Activated naive CD8-positive, alpha-beta T cell (primary cell): ENCODE data around the gene POLN.

Experiments
- H3K27ac Mint-ChIP-seq: one replicate; pipeline ENCODE4 v1.8.0; 2021; ENCODE audit warnings: mixed read lengths
- H3K27me3 Mint-ChIP-seq: one replicate; pipeline ENCODE4 v1.8.0; 2021; ENCODE audit warnings: mixed read lengths
- H3K36me3 Mint-ChIP-seq: one replicate; pipeline ENCODE4 v1.8.0; 2021; ENCODE audit warnings: mixed read lengths
- H3K4me1 Mint-ChIP-seq: one replicate; pipeline ENCODE4 v1.8.0; 2021; ENCODE audit warnings: low read depth, mixed read lengths
- H3K4me3 Mint-ChIP-seq: one replicate; pipeline ENCODE4 v1.8.0; 2021; ENCODE audit warnings: mild to moderate bottlenecking, mixed read lengths
- H3K9me3 Mint-ChIP-seq: one replicate; pipeline ENCODE4 v1.8.0; 2021; ENCODE audit warnings: low read depth, mixed read lengths

Gene POLN

DNA sequence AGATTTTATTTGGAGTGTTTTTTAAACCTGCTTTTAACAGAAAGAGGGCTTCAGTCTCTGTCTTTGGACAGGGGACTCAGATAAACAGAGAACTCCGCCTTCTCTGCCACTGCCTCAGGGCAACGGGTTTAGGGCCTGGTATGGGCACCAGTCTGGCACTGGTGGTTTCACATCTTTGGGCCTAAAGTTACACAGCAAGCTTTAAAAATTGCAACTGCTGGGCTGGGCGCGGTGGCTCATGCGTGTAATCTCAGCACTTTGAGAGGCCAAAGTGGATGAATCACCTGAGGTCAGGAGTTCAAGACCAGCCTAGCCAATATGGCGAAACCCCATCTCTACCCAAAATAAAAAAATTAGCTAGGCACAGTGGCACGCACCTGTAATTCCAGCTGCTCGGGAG lies 193.1 kb downstream of the POLN start:
- Mint-ChIP-seq H3K27ac (no peak overlapping the region), H3K27me3 (peaks cover 8% of the 10 kb centered on the region), H3K36me3 (no peaks in the 10 kb centered on the region), H3K4me3 (no peak overlapping the region), H3K9me3 (no peaks in the 10 kb centered on the region), H3K4me1 (no peaks in the 10 kb centered on the region)

GRCh38 chr4:2047781-2048581 lies 193.9 kb downstream of the POLN start:
- H3K9me3 Mint-ChIP-seq, result no peaks in the 10 kb centered on the region
- H3K36me3 Mint-ChIP-seq, result no peaks in the 10 kb centered on the region
- H3K4me1 Mint-ChIP-seq, result no peaks in the 10 kb centered on the region
- no peak overlapping the region for H3K4me3 Mint-ChIP-seq
- no peak overlapping the region for H3K27ac Mint-ChIP-seq
- peaks cover 8% of the 10 kb centered on the region for H3K27me3 Mint-ChIP-seq

DNA sequence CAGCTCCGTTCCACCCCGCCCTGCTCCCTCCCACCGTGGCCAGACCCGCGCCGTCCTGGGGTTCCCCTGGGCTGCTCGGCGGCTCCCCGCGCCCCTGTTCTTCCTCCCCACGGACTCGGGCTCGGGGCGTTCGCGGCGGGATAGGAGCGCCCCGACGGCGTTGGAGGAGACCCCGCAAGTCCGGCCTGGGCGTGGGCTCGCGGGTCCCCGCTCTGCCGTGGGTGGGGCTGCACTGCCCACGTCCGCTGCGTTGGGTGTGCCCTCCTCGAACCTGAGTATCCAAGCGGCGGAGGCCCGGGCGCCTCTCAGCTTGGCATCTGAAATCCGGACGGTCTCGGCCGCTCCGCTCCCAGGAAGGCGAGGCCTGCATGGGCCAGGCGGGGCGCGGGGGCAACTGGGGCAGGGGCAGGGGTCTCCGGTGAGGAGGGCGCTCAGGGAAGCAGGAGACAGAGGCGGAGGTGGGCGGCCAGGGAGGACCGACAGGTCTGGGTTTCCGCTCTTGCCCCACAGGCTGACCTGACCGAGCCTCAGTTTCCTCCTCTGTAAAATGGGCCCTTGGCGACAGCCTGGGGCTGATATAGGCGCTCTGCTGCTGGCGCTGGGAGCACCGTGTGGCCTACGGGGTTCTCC lies 194.8 kb downstream of the POLN start:
- no peaks in the 10 kb centered on the region for H3K9me3 Mint-ChIP-seq
- H3K4me3 Mint-ChIP-seq, result no peak overlapping the region
- H3K27ac Mint-ChIP-seq, result no peak overlapping the region

DNA sequence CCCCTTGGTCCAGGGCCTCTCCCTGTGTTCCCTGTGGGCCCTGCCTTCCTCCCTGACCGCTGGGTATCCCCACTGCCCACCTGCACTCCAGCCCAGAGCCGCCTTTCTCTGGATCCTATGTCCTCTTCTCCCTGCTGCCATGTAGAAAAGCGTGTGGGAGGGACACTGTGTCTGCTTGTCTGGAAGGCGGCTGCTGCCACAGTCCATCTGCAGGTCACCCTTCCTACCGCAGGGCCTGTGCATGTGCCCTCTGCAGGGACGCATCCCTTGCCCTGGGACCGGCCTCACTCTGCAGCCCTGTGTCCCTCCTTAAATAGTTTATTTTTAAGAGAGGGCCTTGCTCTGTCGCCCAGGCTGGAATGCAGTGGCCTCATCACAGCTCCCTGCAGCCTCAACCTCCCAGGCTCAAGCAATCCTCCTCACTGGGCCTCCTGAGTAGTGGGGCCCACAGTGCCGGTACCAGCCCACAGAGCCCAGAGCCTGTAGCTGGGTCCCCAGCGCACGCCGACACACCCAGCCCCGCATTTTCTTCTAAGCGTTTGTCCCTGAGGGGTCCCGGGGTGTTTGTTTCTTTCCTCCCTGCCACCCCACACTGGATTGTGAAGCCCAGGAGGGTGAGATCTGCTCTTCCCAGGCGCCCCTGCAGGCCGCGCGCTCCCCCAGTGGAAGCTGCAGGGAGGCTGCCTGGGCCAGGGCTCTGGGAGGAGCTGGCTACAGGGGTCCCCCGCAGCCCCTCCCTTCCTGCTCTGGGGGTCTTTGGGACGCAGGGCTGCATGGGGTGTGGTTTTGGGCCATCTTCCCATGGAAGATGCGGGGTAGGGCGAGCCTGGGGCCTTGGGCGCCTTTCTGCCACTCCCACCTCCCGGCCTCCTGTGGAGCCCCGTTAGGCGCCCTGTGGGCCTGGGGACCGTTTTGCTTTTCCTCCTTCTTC lies 195.6 kb downstream of the POLN start:
- Mint-ChIP-seq H3K9me3 (no peaks in the 10 kb centered on the region), H3K36me3 (no peaks in the 10 kb centered on the region), H3K27me3 (peaks cover 1% of the 10 kb centered on the region), H3K27ac (no peak overlapping the region), H3K4me3 (no peak overlapping the region), H3K4me1 (no peaks in the 10 kb centered on the region)

More for the DNA sequence above, 194.8 kb downstream of the POLN start:
- H3K36me3 Mint-ChIP-seq, result no peaks in the 10 kb centered on the region
- no peaks in the 10 kb centered on the region for H3K4me1 Mint-ChIP-seq
- H3K27me3 Mint-ChIP-seq, result peaks cover 5% of the 10 kb centered on the region

GRCh38 chr4:2045518-2045951 lies 196.4 kb downstream of the POLN start:
- Mint-ChIP-seq H3K9me3 (no peaks in the 10 kb centered on the region), H3K27me3 (peaks cover 1% of the 10 kb centered on the region), H3K4me1 (no peaks in the 10 kb centered on the region), H3K27ac (no peak overlapping the region), H3K36me3 (no peaks in the 10 kb centered on the region), H3K4me3 (no peak overlapping the region)

DNA sequence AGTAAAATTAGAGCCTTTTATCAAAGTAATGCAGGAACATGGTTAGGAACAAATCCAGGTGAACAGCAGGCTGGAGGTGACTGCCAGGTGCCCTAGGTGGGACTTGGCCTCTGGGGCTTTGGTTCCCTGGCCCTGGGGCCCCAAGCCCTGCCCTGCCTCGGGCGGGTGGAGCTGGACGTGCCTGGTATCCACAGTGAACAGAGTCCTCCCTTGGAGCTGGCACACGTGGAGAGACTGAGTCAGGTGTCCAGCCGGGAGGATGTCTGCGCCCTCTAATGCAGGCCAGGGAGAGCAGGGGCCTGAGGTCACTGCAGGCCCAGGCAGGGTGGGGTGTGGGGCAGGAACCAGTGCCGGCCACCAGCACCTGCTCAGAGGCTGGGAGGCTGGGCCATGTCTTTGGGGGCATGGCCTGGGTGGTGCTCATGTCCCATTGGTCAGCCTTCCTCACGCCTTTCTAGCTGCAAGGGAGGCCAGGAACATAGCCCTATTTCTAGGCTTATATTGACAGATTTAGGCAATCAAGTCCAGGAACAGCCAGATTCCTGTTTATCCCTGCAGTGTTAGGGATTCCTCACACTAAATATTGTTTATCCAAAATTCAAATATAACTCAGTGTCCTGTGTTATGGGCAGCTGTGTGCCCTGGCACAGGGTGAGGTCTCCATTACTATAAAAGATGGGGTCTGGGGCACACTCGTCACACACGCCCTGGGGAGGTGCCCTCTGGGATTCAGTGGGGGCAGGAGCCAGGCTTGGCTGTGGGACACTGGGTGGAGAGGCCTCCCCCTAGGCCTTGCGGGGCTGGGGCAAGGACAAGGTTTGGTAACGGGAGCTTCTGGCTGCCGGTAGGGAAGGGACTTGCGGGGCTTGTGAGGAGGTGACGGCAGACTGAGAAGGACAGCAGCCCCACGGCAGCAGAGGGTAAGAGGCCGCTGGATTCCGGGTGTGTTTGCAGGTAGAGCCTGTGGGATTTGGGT lies 197.1 kb downstream of the POLN start:
- Mint-ChIP-seq H3K36me3 (no peaks in the 10 kb centered on the region), H3K27me3 (peaks cover 2% of the 10 kb centered on the region), H3K4me1 (peaks cover under 1% of the 10 kb centered on the region), H3K4me3 (no peak overlapping the region), H3K27ac (no peak overlapping the region), H3K9me3 (no peaks in the 10 kb centered on the region)

DNA sequence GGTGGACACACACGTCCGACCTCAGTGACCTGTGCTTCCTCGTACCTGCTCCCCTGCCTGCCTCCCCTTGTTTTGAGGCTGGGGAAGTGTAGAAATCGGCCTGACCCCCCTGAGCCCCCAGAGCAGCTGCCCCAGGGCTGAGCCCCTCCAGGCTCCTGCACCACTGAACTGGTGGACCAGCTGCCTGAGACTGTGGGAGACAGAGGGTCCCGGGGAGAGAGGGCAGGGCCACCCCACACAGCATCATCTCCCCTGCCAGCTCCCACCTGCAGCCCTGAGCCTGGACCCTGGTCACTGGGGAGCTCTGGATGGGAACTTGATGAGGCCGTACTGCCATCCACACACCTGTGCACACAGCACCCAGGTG lies 197.8 kb downstream of the POLN start:
- no peak overlapping the region for H3K27ac Mint-ChIP-seq
- H3K4me3 Mint-ChIP-seq, result no peak overlapping the region
- no peaks in the 10 kb centered on the region for H3K36me3 Mint-ChIP-seq
- H3K9me3 Mint-ChIP-seq, result no peaks in the 10 kb centered on the region
- H3K27me3 Mint-ChIP-seq, result peaks cover 2% of the 10 kb centered on the region
- peaks cover 2% of the 10 kb centered on the region for H3K4me1 Mint-ChIP-seq

DNA sequence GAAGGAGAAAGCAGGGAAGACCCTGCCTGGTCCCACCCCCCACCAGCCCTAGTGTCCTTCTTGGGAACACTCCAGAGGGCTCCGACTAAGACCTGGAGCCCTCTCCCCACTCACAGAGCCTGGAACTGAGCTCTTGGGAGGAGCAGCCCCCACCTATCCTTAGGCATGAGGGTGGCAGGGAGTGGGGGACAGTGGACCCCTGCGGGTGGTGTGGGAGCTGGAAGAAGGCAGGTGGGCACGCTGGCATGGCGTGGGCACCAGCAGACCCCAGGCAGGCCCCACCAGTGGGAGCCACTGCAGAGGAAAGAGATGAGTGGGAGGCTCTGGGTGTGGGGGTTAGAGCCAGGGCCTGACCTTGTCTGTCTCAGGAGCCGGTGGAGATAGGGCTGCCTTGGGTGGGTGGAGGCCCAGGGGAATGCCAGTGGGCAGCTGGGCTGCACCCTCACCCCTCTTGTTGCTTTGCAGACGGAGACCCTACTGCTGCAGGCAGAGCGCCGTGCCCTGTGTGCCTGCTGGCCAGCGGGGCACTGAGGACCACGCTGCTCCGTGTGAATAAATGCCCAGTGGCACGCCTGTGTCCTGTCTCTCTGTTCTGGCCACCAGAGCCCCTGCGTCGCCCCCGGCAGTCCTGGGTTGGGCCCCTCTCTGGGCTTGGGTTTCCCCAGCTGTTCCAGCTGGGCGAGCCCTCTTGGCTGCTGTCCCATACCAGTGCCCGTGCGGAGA lies 198.4 kb downstream of the POLN start:
- Mint-ChIP-seq H3K27ac (no peak overlapping the region), H3K27me3 (peaks cover 6% of the 10 kb centered on the region), H3K9me3 (no peaks in the 10 kb centered on the region), H3K4me1 (peaks cover 2% of the 10 kb centered on the region), H3K36me3 (no peaks in the 10 kb centered on the region), H3K4me3 (peak overlapping the region; percentile 73)

- Mint-ChIP-seq H3K27ac (no peak overlapping the region), H3K4me3 (peak overlapping the region; percentile 73), H3K4me1 (peaks cover 2% of the 10 kb centered on the region), H3K36me3 (no peaks in the 10 kb centered on the region), H3K27me3 (peaks cover 6% of the 10 kb centered on the region), H3K9me3 (no peaks in the 10 kb centered on the region)
Measured at GRCh38 chr4:2042947-2043395, 198.9 kb downstream of the POLN start.

DNA sequence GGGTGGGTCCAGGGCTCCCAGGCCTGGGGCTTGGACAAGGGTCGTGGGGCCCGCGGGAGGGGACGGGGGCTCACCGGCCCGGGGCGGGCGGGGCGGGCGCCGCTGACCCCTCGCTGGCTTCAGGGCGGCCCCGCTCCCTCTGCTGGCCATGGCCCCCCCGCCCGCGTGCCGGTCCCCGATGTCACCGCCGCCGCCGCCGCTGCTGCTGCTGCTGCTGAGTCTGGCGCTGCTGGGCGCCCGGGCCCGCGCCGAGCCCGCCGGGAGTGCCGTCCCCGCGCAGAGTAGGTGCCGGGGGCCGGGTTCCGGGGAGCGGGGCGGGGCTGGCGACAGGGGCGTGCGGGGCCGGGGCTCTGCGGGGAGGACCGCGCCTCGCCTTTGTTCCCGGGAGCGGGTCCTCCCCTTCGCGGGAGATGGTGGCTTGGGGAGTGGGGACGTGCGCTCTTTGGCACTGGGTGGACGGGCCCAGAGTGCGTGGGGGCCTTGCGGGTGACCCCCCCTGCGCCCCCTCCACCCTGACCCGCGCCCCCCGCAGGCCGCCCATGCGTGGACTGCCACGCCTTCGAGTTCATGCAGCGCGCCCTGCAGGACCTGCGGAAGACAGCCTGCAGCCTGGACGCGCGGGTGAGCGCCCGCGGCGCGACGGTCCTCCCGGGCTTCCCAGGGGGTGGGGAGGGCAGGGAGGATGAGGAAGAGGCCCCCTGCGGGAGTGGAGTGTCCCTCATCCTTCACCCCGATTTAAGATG lies 199.5 kb downstream of the POLN start:
- no peak overlapping the region for H3K27ac Mint-ChIP-seq
- peak overlapping the region; percentile 73 for H3K4me3 Mint-ChIP-seq
- H3K27me3 Mint-ChIP-seq, result peaks cover 6% of the 10 kb centered on the region
- no peaks in the 10 kb centered on the region for H3K36me3 Mint-ChIP-seq
- H3K4me1 Mint-ChIP-seq, result peaks cover 2% of the 10 kb centered on the region
- no peaks in the 10 kb centered on the region for H3K9me3 Mint-ChIP-seq

DNA sequence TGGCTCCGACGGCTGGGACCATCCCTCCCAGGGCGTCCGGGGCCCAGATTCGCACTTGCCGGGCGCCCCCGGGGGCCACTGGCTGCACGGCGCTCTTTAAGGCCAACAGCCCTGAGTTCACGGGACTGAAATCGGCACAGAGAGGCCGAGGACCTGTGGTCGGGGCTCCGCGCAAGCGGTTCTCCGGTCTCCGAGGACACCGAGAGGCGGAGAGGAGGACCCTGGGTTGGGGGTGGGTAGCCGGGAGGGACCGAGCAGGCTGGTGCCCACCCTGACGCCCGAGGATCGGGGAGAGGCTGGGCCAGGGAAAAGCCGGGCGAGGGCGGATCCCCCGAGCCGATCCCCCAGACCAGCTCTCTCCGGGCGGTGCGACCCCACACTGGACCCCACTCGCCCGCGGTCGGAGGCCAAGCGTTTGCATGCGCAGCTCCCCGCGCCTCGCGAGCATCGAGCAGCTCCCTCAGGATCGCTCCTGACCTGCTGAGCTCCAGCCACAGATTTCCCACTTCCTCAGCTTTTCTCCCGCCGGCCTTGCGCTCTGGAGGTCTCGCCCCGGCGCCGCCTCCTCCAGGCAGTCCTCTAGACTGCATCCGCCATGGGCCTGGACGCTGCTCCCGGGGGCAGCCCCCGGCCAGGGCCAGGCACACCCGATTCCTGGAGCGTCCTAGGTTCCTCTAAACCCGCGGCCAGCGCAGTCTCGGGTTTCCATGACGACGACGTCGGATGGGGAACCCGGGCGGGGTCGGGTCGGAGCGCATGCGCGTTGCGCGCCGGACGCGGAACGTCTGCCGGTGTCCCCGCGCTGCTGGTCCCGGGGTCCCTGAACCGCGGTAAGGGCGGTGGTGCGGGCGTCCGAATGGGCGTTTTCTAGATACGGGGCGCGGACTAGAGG lies 200.4 kb downstream of the POLN start:
- Mint-ChIP-seq H3K36me3 (no peaks in the 10 kb centered on the region), H3K27ac (no peak overlapping the region), H3K4me3 (peak overlapping the region; percentile 81), H3K4me1 (peaks cover 2% of the 10 kb centered on the region), H3K9me3 (no peaks in the 10 kb centered on the region), H3K27me3 (peaks cover 8% of the 10 kb centered on the region)

DNA sequence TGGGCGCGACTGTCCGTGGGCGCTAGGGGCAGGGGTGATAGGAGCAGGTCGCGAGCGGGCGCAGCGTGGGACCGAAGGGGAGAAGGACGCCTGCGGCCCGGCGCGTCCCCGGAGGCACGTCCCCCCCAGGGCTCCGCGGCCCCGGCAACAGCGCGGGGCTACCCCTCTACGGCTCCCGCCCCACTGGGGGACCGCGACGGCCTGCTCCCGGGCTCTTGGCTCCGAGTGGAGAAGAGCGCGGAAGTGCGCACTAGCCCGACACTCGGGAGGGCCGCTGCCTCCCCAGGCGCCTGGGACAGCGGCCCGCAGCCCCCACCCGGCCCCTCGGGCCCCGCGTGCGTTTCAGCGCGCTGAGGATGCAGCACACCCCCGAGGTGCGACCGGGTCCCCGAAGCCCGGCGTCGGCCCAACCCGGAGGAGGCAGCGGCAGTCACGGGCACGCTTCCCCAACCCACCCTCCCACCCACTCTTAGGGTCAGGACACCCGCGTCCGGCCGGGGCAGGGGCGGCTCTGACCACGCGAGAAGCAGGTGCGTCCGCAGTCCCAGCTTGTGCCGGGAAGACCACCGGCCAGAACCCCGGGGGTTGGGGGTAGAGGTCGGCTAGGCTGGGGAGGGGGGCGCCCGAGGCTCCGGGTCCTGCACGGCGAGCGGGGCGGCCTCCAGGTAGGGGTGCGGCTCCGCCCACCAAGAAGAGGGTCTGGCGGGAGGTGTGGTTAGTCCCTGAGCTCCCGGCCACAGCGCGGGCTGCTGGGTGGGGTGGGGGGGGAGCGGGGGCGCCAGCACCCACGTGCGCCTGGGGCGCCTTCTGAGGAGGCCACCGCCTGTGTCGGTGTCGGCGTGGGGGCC lies 201.3 kb downstream of the POLN start:
- H3K27me3 Mint-ChIP-seq, result peaks cover 8% of the 10 kb centered on the region
- no peaks in the 10 kb centered on the region for H3K36me3 Mint-ChIP-seq
- H3K4me1 Mint-ChIP-seq, result peaks cover 2% of the 10 kb centered on the region
- peak overlapping the region; percentile 58 for H3K4me3 Mint-ChIP-seq
- H3K27ac Mint-ChIP-seq, result no peak overlapping the region
- H3K9me3 Mint-ChIP-seq, result no peaks in the 10 kb centered on the region
